Subcutaneous adipose tissue (tissue), 4 donors: ENCODE measurements around the gene MCOLN2. TPM values are rescaled to one million over a fixed set of nuclear protein-coding genes. Genes with fewer than 3 reads are reported as not detected.

Source experiments
- total RNA-seq, 4 donors: library from RNA; depleted of rRNA; stranded (reverse); fragments of >200 nt; gene quantifications; one replicate each; pipeline ENCODE4 v1.1.0, GENCODE V29; 2016
- TF ChIP-seq, protein P1 (sequence below): fragments of 450-650 bp; IDR thresholded peaks from one replicate; pipeline ENCODE4 v1.5.1; 2016; ENCODE audit warnings: low read depth, mild to moderate bottlenecking, control low read depth, antibody characterized with exemption, moderate library complexity

The MCOLN2 gene
- total RNA-seq = 1 to 10 TPM in 2 of 4 donors, under 1 TPM in 1, not detected in 1; 0.38 to 6.6 (median 1.4) TPM

- TF ChIP-seq, protein P1, sequence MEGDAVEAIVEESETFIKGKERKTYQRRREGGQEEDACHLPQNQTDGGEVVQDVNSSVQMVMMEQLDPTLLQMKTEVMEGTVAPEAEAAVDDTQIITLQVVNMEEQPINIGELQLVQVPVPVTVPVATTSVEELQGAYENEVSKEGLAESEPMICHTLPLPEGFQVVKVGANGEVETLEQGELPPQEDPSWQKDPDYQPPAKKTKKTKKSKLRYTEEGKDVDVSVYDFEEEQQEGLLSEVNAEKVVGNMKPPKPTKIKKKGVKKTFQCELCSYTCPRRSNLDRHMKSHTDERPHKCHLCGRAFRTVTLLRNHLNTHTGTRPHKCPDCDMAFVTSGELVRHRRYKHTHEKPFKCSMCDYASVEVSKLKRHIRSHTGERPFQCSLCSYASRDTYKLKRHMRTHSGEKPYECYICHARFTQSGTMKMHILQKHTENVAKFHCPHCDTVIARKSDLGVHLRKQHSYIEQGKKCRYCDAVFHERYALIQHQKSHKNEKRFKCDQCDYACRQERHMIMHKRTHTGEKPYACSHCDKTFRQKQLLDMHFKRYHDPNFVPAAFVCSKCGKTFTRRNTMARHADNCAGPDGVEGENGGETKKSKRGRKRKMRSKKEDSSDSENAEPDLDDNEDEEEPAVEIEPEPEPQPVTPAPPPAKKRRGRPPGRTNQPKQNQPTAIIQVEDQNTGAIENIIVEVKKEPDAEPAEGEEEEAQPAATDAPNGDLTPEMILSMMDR = no peak
Observed at GRCh38 chr1:84996846-84997666, at the start of gene MCOLN2. Gene MCOLN2, minus strand, starts transcription at chr1:84997113. Its CDS starts 241 bp downstream, at chr1:84996872.

GRCh38 chr1:85042413-85042812 lies 45.5 kb upstream of the MCOLN2 start:
- TF ChIP-seq, protein P1 = no peak

GRCh38 chr1:85041793-85042192 lies 44.9 kb upstream of the MCOLN2 start:
- TF ChIP-seq, protein P1 = no peak

DNA sequence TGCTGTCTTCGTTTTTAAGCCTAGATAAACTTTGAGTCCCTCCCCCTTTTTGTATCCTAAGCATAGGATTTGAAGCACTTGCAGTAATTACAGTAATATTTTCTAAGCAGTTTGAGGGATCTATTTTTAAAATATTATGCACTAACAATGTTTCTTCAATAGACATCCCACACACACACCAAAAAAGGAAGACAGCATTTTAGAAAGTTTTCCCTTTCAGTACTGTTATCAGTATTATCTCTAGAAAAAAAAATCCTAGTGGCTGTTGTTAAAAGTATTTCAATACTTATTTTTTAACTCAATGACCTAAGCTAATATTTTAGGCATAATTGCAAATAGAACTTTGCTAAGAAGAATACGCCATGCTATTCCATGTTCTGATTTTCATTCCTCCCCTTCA lies 36.3 kb upstream of the MCOLN2 start:
- TF ChIP-seq, protein P1 = no peak

DNA sequence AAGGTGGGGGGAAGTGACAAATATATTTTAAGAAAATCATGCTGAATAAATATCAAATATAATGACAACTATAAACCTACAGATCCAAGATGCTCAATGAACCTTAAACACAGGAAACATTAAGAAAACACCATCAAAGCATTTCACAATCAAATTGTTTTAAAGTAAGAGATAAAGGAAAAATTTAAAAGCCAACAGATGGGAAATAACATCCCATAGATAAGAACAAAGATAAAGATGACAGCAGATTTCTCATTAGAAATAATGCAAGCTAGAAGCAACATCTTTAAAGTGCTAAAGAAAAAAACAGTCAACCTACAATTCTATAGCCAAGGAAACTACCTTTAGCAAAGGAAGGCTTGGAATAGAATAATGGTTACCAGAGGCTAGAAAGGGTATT lies 33.6 kb upstream of the MCOLN2 start:
- TF ChIP-seq, protein P1 = no peak

GRCh38 chr1:85028151-85028550 lies 31.2 kb upstream of the MCOLN2 start:
- TF ChIP-seq, protein P1 = no peak

DNA sequence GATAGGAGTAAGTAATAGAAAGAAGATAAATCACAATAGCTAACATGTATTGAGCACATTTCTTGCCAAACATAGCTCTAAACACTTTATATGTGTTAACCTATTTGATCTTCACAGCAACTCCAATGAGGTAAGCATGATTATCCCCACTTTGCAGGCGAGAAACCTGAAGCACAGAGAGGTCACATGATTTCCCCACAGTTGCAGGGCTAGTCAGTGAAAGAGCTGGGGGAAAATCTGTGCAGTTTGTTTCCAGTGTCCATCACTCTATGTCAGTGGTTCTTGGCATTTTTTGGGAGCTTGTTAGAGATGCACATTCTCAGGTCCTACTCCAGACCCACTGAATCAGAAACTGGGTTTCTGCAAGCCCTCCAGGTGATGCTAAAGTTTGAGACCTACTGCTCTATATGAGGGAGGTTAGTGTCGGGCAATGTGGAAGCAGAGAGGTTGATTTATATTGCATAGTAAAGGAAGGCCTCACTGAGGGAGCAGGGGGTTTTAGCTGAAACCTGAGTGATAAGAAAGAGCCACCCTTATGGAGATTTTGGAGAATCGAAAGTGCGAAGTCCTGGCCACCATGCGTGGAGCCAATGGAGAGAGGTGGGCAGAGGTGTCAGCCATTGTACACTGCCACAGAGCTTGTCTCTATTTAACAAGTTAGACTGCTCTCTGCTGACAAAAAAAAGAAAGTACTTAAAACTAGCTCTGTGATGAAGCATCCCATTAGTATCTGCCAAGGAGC lies 30.5 kb upstream of the MCOLN2 start:
- TF ChIP-seq, protein P1 = no peak
